ENCODE data around the gene SMDT1. TPM values are rescaled to one million over a fixed set of nuclear protein-coding genes. Genes with fewer than 3 reads are reported as not detected.
"Not testable (repeated sequence)": the region's sequence is repeated elsewhere in the genome, so short reads cannot be mapped to it uniquely, and the experiment has no call there.

SMDT1 gene
- total RNA-seq, 2 donors from 2014 or later, result 13.8 to 14.8 TPM

- H3K9me3 ChIP-seq; H3K4me1 ChIP-seq; DNase-seq; H3K27ac ChIP-seq; H3K36me3 ChIP-seq (replicated peaks in 1 of 2; ENCODE audit: insufficient read depth in 1 of 2, low read depth in 2 of 2); H3K27me3 ChIP-seq; H3K4me3 ChIP-seq; intact Hi-C loops (cut with DNase I); ATAC-seq: not testable (repeated sequence)
- 0 to 14% methylated on average over 1 of the region's 7 CpGs for WGBS, 2 donors
These were observed 50.7 kb downstream of the SMDT1 start for GRCh38 chr22:42130182-42130581.

- intact Hi-C loops (cut with DNase I); H3K4me3 ChIP-seq; H3K9me3 ChIP-seq; H3K4me1 ChIP-seq; H3K27ac ChIP-seq; DNase-seq; ATAC-seq; H3K27me3 ChIP-seq; H3K36me3 ChIP-seq (replicated peaks in 1 of 2; ENCODE audit: insufficient read depth in 1 of 2, low read depth in 2 of 2): not testable (repeated sequence)
- 62 to 78% methylated on average over 6 to 14 of the region's 14 CpGs for WGBS, 2 donors
These were observed 51.3 kb downstream of the SMDT1 start, which contains the start of gene CYP2D6 for GRCh38 chr22:42130639-42131431. TSS of gene CYP2D6 (minus strand) at chr22:42130810. CDS start at chr22:42130791, 19 bp downstream.

GRCh38 chr22:42131562-42131961 is 52.1 kb downstream of the SMDT1 start:
- intact Hi-C loops (cut with DNase I), result no loop called here
- Histone ChIP-seq H3K27ac (no peak overlapping the region), H3K27me3 (no peaks in the 10 kb centered on the region), H3K36me3 (replicated peaks in 1 of 2; ENCODE audit: insufficient read depth in 1 of 2, low read depth in 2 of 2) (no peaks in the 10 kb centered on the region), H3K9me3 (no peaks in the 10 kb centered on the region), H3K4me3 (no peak overlapping the region), H3K4me1 (peaks cover 6% of the 10 kb centered on the region)
- WGBS, 2 donors, result 60 to 68% methylated on average over 7 to 8 of the region's 8 CpGs
- ATAC-seq, result no peak
- TF ChIP-seq CTCF (IDR thresholded peaks at IDR 0.05), result no peak
- TF ChIP-seq POLR2A (IDR thresholded peaks at IDR 0.05), result no peak
- no peak for DNase-seq

- Histone ChIP-seq H3K9me3 (no peaks in the 10 kb centered on the region), H3K4me3 (no peak overlapping the region), H3K4me1 (peaks cover 6% of the 10 kb centered on the region), H3K27ac (no peak overlapping the region), H3K36me3 (replicated peaks in 1 of 2; ENCODE audit: insufficient read depth in 1 of 2, low read depth in 2 of 2) (no peaks in the 10 kb centered on the region), H3K27me3 (no peaks in the 10 kb centered on the region)
- ATAC-seq (no peak), DNase-seq (no peak)
- intact Hi-C loops (cut with DNase I), result no loop called here
- no peak for TF ChIP-seq POLR2A (IDR thresholded peaks at IDR 0.05)
- TF ChIP-seq CTCF (IDR thresholded peaks at IDR 0.05), result no peak
- 81 to 84% methylated on average over 5 to 13 of the region's 13 CpGs for WGBS, 2 donors
These were observed 53.0 kb downstream of the SMDT1 start for GRCh38 chr22:42132457-42132856.

Small RNA genes lying within 50 kb of the gene (small RNA-seq; reads per million reads assigned to genes)
- gene SNORD13P1, result not detected

Other genes starting within 250 kb of the SMDT1 start
- 10 to 100 TPM; 40.2 to 68.6 TPM for gene SREBF2, start 246.6 kb upstream of the SMDT1 start, total RNA-seq
- not detected for gene SHISA8, start 164.6 kb upstream of the SMDT1 start, total RNA-seq
- gene TNFRSF13C, start 152.9 kb upstream of the SMDT1 start, total RNA-seq, result not detected
- gene CENPM, start 132.5 kb upstream of the SMDT1 start, total RNA-seq, result not detected
- gene SEPTIN3, start 110.3 kb upstream of the SMDT1 start, total RNA-seq, result under 1 TPM in 1 of 2 donors, not detected in 1; 0.52 TPM
- 10 to 100 TPM in 1 of 2 donors, 1 to 10 TPM in 1; 5.2 to 11.2 TPM for gene WBP2NL, start 80.9 kb upstream of the SMDT1 start, total RNA-seq
- 10 to 100 TPM in 1 of 2 donors, 1 to 10 TPM in 1; 8.2 to 11.2 TPM for gene NAGA, start 8.9 kb upstream of the SMDT1 start, total RNA-seq
- gene PHETA2, start 5.5 kb upstream of the SMDT1 start, total RNA-seq, result 10 to 100 TPM in 1 of 2 donors, 1 to 10 TPM in 1; 9.2 to 12.2 TPM
- 10 to 100 TPM; 18.9 to 30.3 TPM for gene NDUFA6, start 11.1 kb downstream of the SMDT1 start, total RNA-seq
- 1 to 10 TPM in 1 of 2 donors, under 1 TPM in 1; 0.52 to 2.0 TPM for gene CYP2D6, start 51.1 kb downstream of the SMDT1 start, total RNA-seq
- gene TCF20, start 191.0 kb downstream of the SMDT1 start, total RNA-seq, result 10 to 100 TPM; 17.8 to 19.7 TPM